HEK293 (cell line): Measurements from ENCODE around the gene LSG1.

Source experiments
- KLF1 ChIP-seq: fragments of 450-650 bp; formaldehyde crosslinking; IDR thresholded peaks from 2 replicates; pipeline ENCODE4 v1.5.1; 2016; ENCODE audit warnings: missing biosample characterization, missing genetic modification characterization
- KLF10 ChIP-seq: fragments of 450-650 bp; IDR thresholded peaks from 2 replicates; pipeline ENCODE4 v1.5.1; 2018; ENCODE audit warnings: missing biosample characterization, mild to moderate bottlenecking, missing genetic modification characterization
- TCF7L2 ChIP-seq: IDR thresholded peaks from 2 replicates; pipeline ENCODE4 v1.6.1; 2011; ENCODE audit warnings: low read depth, mild to moderate bottlenecking, inconsistent platforms, low read length, moderate library complexity, borderline replicate concordance
- YY2 ChIP-seq: fragments of 450-650 bp; formaldehyde crosslinking; IDR thresholded peaks from 2 replicates; pipeline ENCODE4 v1.5.1; 2016; ENCODE audit warnings: missing biosample characterization, missing genetic modification characterization
- ZBTB20 ChIP-seq: fragments of 450-650 bp; formaldehyde crosslinking; IDR thresholded peaks from 2 replicates; pipeline ENCODE4 v1.5.1; 2016; ENCODE audit warnings: missing biosample characterization, missing genetic modification characterization
- ZBTB8A ChIP-seq: fragments of 450-650 bp; formaldehyde crosslinking; IDR thresholded peaks from 2 replicates; pipeline ENCODE4 v1.5.1; 2016; ENCODE audit warnings: missing biosample characterization, missing genetic modification characterization
- ZEB2 ChIP-seq: fragments of 450-650 bp; formaldehyde crosslinking; IDR thresholded peaks from 2 replicates; pipeline ENCODE4 v1.5.1; 2016; ENCODE audit warnings: missing biosample characterization, missing genetic modification characterization
- ZNF157 ChIP-seq: fragments of 450-650 bp; formaldehyde crosslinking; IDR thresholded peaks from 2 replicates; pipeline ENCODE4 v1.5.1; 2016; ENCODE audit warnings: missing biosample characterization, missing genetic modification characterization
- ZNF324 ChIP-seq: fragments of 450-650 bp; formaldehyde crosslinking; IDR thresholded peaks from 2 replicates; pipeline ENCODE4 v1.5.1; 2016; ENCODE audit warnings: missing biosample characterization, missing genetic modification characterization
- ZNF670 ChIP-seq: fragments of 450-650 bp; formaldehyde crosslinking; IDR thresholded peaks from 2 replicates; pipeline ENCODE4 v1.5.1; 2016; ENCODE audit warnings: missing biosample characterization, missing genetic modification characterization, low read depth
- TF ChIP-seq, protein P1 (sequence below): fragments of 450-650 bp; formaldehyde crosslinking; IDR thresholded peaks from 2 replicates; pipeline ENCODE4 v1.5.1; 2016; ENCODE audit warnings: missing biosample characterization, missing genetic modification characterization
- TF ChIP-seq, protein P2 (sequence below): fragments of 450-650 bp; IDR thresholded peaks from 2 replicates; pipeline ENCODE4 v1.5.1; 2018; ENCODE audit warnings: missing biosample characterization, missing genetic modification characterization

DNA sequence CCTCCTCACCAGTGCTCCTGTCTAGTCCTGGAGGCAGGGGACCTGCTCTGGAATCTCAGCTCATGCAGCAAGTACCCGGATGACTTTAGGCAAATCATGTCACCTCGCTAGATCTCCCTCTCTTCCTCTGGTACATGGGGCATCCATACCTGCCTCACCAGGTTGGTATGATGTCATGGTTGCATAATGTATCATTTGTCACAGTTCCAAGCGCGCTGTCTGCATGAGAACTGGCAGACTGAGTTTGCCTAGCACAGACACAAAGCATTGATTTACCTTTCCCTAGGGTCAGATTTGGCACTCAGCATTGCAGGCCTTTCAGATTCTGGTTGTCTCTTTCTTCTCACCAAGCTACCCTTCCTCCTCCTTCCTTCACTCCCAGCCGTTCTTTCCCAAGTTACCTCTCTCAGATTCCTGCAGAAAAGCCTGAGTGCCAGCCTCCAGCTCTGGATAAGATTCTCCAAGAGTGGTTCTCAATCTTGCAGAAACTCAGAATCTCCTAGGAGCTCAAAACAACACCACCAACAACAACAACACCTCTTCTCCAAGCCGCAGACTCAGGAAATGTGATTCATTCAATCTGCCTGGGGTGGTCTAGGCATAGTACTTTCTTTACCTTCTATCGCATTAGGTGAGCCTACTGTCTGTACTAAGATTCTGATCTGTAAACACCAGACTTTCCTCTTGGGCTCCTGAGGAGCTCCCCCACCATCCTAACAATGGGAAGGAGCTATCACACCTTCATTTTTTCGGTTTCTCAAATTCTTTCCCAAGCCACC is 43.2 kb upstream of the LSG1 start:
- TF ChIP-seq ZBTB20 (no peak), ZNF157 (tag by site-specific recombination) (no peak), TCF7L2 (no peak), ZNF324 (tag by site-specific recombination) (no peak), ZNF670 (no peak), KLF1 (tag by site-specific recombination) (no peak), YY2 (no peak), KLF10 (tag by site-specific recombination) (no peak), ZBTB8A (tag by site-specific recombination) (no peak), ZEB2 (no peak)
- TF ChIP-seq, protein P1, sequence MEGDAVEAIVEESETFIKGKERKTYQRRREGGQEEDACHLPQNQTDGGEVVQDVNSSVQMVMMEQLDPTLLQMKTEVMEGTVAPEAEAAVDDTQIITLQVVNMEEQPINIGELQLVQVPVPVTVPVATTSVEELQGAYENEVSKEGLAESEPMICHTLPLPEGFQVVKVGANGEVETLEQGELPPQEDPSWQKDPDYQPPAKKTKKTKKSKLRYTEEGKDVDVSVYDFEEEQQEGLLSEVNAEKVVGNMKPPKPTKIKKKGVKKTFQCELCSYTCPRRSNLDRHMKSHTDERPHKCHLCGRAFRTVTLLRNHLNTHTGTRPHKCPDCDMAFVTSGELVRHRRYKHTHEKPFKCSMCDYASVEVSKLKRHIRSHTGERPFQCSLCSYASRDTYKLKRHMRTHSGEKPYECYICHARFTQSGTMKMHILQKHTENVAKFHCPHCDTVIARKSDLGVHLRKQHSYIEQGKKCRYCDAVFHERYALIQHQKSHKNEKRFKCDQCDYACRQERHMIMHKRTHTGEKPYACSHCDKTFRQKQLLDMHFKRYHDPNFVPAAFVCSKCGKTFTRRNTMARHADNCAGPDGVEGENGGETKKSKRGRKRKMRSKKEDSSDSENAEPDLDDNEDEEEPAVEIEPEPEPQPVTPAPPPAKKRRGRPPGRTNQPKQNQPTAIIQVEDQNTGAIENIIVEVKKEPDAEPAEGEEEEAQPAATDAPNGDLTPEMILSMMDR (tag by site-specific recombination) = no peak
- TF ChIP-seq, protein P2, sequence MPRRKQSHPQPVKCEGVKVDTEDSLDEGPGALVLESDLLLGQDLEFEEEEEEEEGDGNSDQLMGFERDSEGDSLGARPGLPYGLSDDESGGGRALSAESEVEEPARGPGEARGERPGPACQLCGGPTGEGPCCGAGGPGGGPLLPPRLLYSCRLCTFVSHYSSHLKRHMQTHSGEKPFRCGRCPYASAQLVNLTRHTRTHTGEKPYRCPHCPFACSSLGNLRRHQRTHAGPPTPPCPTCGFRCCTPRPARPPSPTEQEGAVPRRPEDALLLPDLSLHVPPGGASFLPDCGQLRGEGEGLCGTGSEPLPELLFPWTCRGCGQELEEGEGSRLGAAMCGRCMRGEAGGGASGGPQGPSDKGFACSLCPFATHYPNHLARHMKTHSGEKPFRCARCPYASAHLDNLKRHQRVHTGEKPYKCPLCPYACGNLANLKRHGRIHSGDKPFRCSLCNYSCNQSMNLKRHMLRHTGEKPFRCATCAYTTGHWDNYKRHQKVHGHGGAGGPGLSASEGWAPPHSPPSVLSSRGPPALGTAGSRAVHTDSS (tag by site-specific recombination) = no peak
